Stimulated activated CD4-positive, alpha-beta T cell treated with anti-CD3 and anti-CD28 coated beads, Interleukin-1b, Interleukin-23, amount 100 ng/mL, for 24 hours (primary cell): ENCODE measurements around the gene BCL3.
"Not testable (repeated sequence)": the region's sequence is repeated elsewhere in the genome, so short reads cannot be mapped to it uniquely, and the experiment has no call there.

Source experiments
- DNase-seq, 4 experiments: peaks; one replicate each; pipeline ENCODE4 v3.0.0-alpha.2; 2020; ENCODE audit warnings: low read depth in 4 of 4, low spot score in 1 of 4

Gene BCL3

GRCh38 chr19:44720945-44721344 lies 27.6 kb upstream of the BCL3 start:
- no peak for DNase-seq

DNA sequence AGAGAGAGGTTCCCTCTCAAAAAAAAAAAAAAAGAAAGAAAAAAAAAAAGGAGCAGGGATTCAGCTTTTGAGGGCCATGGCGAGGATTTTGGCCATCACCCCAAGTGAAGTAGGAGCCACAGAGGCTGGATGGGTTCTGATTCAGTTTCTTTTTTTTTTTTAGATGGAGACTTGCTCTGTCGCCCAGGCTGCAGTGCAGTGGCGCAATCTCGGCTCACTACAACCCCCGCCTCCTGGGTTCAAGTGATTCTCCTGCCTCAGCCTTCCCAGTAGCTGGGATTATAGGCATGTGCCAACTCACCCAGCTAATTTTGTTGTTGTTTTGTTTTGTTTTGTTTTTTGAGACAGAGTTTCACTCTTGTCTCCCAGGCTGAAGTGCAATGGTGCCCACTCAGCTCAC lies 27.1 kb upstream of the BCL3 start:
- DNase-seq: not testable (repeated sequence)

DNA sequence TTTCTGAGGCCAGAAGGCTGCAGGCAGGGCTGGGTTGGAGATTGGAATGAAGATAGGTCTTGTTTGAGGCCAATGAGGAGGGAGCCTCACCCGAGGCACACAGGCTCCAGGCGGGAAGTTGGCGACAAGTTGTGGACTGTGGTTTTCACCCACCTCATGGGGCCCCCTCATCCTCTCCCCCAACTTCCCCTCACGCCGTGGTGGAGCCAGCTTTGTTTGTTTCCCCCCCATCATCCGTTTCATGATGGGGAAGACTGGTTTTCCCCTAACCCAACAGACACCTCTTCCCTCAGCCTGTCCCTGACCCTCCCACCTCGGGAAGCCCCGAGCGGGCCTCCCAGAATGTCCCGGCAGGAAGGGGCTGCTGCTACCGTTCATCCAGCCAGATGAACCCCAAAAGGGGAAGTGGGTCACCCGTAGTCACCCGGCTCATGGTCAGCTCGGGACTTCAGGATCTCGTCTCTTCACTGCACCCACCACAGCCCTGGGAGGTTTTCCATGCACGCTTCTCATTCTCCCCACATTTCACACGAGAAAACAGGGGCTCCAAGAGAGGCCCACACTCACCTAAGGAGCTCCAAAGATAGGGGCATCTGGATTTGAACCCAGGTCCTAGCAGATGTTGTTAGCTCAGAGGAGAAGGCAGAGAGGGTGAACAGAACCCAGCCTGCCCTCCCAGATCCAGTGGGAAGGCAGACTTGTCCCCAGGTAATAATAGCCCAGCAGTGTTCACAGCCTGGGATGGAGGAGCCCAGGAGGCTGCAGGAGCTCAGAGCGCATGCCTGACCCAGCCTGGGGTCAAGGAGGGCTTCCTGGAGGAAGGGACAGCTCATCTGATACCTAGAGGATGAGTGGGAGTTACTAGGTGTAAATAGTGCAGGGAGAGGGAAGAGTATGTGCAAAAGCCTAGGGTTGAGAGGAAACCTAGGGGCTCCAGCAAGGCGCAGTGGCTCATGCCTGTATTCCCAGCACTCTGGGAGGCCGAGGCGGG lies 26.1 kb upstream of the BCL3 start:
- DNase-seq: no peak

GRCh38 chr19:44723299-44723951 lies 25.1 kb upstream of the BCL3 start:
- DNase-seq: no peak

GRCh38 chr19:44723952-44724319 lies 24.6 kb upstream of the BCL3 start:
- peak; percentile 44 to 65 (median 59) for DNase-seq

- DNase-seq: no peak
These were observed 23.3 kb upstream of the BCL3 start for GRCh38 chr19:44725251-44725650.

GRCh38 chr19:44725684-44726083 lies 22.8 kb upstream of the BCL3 start:
- DNase-seq: no peak

DNA sequence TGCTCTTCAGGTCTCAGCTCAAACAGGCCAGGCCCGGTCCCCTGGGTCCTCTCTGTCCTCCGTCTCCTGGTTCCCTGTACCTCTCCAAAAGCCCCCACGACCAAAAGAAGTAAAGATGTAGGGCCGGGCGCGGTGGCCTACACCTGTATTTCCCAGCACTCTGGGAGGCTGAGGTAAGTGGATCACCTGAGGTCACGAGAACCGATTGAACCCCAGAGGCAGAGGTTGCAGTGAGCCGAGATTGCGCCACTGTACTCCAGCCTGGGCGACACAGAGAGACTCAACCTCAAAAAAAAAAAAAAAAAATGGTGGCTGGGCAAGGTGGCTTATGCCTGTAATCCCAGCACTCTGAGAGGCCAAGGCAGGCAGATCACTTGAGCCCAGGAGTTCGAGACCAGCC lies 22.0 kb upstream of the BCL3 start:
- DNase-seq: no peak

GRCh38 chr19:44728178-44728577 lies 20.3 kb upstream of the BCL3 start:
- no peak for DNase-seq

DNA sequence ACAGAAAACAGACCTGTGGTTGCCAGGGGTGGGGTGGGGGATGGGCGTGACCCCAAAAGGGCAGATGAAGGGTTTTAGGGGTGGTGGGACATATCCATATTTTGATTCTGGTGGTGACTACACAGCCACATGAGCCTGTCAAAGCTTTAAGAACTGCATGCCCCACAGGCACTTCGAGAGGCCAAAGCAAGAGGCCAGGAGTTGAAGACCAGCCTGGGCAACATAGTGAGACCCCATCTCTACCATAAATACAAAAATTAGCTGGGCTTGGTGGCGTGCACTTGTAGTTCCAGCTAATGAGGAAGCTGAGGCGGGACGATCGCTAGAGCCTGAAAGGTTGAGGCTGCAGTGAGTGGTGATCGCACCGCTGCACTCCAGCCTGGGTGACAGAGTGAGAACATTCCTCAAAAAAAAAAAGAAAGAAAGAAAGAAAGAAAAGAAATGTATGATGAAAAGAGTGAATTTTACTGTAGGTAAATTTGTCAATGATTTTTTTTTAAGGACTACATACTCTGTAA lies 18.9 kb upstream of the BCL3 start:
- no peak for DNase-seq

GRCh38 chr19:44731081-44731480 lies 17.4 kb upstream of the BCL3 start:
- DNase-seq: no peak

GRCh38 chr19:44731622-44732021 lies 16.9 kb upstream of the BCL3 start:
- no peak for DNase-seq

DNA sequence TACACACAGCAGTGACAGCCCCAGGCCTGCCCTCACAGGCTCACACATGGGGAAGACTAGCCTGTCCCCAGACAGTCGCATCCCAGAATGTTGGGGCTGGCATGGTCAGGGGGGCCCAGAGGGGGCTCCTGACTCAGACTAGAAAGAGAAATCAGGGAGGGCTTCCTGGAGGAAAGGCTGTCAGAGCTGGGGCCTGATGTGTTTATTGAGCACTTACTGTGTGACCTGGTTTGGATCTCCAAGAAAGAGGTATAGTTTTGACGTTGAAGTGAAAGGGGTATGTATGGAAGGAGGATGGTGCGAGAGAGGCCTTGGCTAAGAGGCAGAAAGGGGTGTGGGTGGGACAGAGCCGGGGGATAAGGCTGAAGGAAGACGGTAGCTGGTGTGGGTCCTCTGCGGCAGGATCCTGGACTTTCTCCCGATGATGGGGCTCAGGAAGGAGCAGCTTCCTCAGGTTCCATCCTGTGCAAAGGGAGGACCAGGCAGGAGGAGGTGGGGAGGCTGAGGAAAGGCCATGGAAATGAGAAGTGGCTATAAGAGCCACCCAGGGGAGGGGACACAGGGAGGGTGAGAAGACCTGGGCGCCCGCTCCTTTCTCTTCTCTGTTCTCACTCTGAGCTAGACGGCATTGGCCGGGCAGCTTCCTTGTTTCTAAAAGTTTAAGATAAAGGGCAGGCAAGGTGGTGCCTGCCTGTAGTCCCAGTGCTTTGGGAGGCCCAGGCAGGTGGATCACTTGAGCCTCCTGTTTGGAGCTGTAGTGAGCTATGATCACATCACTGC lies 16.1 kb upstream of the BCL3 start:
- DNase-seq: no peak

DNA sequence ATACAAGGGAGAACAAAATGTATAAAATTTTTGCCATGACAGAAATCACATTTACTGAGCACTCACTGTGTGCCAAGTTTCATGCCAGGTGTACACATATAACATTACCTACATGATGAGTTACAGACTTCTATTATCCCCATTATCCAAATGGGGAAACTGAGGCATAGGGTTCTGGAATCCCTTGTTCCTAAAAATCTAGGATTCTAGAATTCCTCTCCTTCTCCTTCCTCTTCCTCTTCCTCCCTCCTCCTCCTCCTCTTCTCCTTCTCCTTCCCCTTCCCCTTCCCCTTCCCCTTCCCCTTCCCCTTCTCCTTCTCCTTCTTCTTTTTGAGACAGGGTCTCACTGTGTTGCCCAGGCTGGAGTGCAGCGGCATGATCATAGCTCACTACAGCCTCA lies 14.2 kb upstream of the BCL3 start:
- no peak for DNase-seq

GRCh38 chr19:44735011-44735410 lies 13.5 kb upstream of the BCL3 start:
- no peak for DNase-seq

DNA sequence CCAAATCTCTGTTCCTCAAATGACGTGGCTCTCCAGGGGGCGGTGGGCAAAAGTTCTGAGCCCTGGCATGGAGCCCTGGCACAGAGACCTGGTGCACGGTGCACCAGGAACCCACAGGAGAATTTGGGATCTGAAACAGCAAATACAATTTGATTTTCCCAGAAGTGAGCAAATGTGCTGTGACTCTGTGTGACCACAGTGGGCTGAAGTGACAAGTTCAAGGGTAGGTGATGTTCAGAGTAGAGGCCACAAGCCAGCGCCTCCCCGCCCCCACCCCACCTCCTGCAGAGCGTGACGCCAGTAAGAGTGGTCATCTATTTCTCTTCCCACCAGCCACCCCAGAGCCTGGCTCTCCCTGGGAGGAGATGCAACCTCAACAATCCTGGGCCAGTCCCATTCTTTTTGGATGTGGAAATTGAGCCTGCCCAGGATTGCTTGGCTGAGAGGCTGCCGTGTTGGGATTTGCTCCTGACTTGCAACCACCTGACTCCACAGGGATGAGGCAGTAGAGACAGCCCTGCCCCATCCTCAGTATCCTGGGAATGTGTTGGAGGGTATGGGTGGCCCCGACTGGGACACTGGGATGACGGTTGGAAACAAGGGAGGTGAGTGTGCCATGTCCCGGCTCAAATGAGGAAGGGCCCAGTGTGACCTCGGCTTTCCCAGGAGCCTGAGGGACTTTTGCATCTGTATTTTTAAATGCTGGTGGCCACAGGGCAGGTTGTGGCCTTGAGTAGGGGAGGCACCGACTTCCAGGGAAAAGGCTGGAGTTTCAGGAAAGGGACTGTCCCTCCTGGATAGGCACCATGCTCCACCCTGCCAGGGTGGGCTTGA lies 11.1 kb upstream of the BCL3 start:
- no peak for DNase-seq

- no peak for DNase-seq
These were observed 10.4 kb upstream of the BCL3 start for GRCh38 chr19:44738136-44738535.

DNA sequence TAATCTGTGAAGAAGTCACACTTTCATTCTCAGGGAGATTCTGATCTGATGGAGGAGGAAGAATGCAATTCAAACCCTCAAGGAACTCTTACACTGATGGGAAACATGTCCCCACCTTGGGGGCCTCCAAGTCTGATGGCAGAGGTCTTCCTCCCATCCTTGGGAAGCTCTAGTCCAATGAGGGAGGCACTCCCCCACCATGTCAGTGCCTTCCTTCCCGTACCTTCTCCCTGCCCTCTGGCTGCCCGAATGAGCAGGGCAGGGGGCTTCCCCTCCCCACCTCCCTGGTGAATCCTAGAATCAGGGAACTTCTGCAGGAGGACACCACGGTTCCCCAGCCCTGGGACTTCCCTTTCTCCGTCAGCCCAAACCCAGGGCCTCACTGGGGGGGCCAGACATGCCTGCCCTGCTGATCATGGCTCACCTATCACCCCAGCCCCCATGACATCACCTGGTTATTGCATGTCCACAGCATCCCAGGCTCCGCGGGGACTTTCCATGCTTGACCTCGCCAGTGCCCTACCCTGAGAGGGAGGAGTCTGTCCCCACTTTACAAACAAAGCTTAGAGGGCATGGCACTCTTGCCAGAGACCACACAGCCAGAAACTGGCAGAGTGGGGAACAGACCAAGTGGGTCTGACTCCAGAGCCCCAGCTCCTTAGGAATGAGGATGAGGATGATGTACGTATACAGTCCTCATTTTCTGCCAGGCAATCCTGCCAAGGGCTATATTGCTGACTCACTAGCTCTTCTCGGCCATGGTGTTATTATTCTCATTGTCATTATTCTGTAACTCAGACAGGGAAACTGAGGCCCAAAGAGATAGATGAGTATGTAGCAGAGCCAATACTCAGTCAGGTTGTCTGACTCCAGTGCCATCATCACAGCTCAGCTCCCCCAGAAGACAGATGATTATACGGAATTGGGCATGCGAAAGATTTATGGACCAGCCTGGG lies 9.6 kb upstream of the BCL3 start:
- DNase-seq: no peak

GRCh38 chr19:44740351-44740824 lies 8.1 kb upstream of the BCL3 start:
- no peak for DNase-seq
